Neural progenitor cell (in vitro differentiated cells): Measurements from ENCODE around the gene FAM83E. TPM values are rescaled to one million over a fixed set of nuclear protein-coding genes. Genes with fewer than 3 reads are reported as not detected.

Experiments
- DNase-seq: peaks from one replicate; pipeline ENCODE4 v3.0.0-alpha.2; 2016; ENCODE audit warnings: low spot score
- H2AFZ ChIP-seq: fragments of 200-600 bp; sonication (generic); replicated peaks from 2 replicates; pipeline ENCODE4 v1.6.1; 2016; ENCODE audit warnings: antibody characterized with exemption
- H3F3A ChIP-seq: fragments of 200-600 bp; sonication (generic); 2 replicates; pipeline ENCODE4 v1.6.1; 2016; ENCODE audit warnings: antibody characterized with exemption, low read depth
- H3K27ac ChIP-seq: fragments of 200-600 bp; sonication (generic); 2 replicates; pipeline ENCODE4 v1.5.1; 2016; ENCODE audit warnings: mild to moderate bottlenecking
- H3K27me3 ChIP-seq: fragments of 200-600 bp; sonication (generic); 2 replicates; pipeline ENCODE4 v1.6.1; 2016; ENCODE audit warnings: mild to moderate bottlenecking, moderate library complexity
- H3K36me3 ChIP-seq: fragments of 200-600 bp; sonication (generic); 2 replicates; pipeline ENCODE4 v1.5.1; 2016
- H3K4me1 ChIP-seq: fragments of 200-600 bp; sonication (generic); 2 replicates; pipeline ENCODE4 v1.6.1; 2016; ENCODE audit warnings: mixed run types
- H3K4me2 ChIP-seq: fragments of 200-600 bp; sonication (generic); 2 replicates; pipeline ENCODE4 v1.6.1; 2016
- H3K4me3 ChIP-seq: fragments of 200-600 bp; sonication (generic); 2 replicates; pipeline ENCODE4 v1.5.1; 2016
- H3K79me2 ChIP-seq: fragments of 200-600 bp; sonication (generic); 2 replicates; pipeline ENCODE4 v1.6.1; 2016; ENCODE audit warnings: low read depth
- H3K9ac ChIP-seq: fragments of 200-600 bp; sonication (generic); 2 replicates; pipeline ENCODE4 v1.6.1; 2016
- H3K9me3 ChIP-seq: fragments of 200-600 bp; sonication (generic); 2 replicates; pipeline ENCODE4 v1.5.1; 2016; ENCODE audit warnings: low read depth
- H4K20me1 ChIP-seq: fragments of 200-600 bp; sonication (generic); 2 replicates; pipeline ENCODE4 v1.6.1; 2016; ENCODE audit warnings: low read depth
- H3K27ac Mint-ChIP-seq: 3 replicates; pipeline ENCODE4 v1.8.0; 2021; ENCODE audit warnings: mixed read lengths
- H3K27me3 Mint-ChIP-seq: 2 replicates; pipeline ENCODE4 v1.8.0; 2022; ENCODE audit warnings: low read depth, mild to moderate bottlenecking, inconsistent platforms, moderate library complexity, mixed read lengths; ENCODE audit not compliant: insufficient read depth
- H3K36me3 Mint-ChIP-seq: 3 replicates; pipeline ENCODE4 v1.8.0; 2021; ENCODE audit warnings: mixed read lengths
- H3K4me1 Mint-ChIP-seq: 3 replicates; pipeline ENCODE4 v1.8.0; 2021; ENCODE audit warnings: mixed read lengths
- H3K4me3 Mint-ChIP-seq: 3 replicates; pipeline ENCODE4 v1.8.0; 2021; ENCODE audit warnings: mild to moderate bottlenecking, moderate library complexity, mixed read lengths
- H3K9me3 Mint-ChIP-seq: 3 replicates; pipeline ENCODE4 v1.8.0; 2020; ENCODE audit warnings: mixed read lengths
- CTCF ChIP-seq: fragments of 200-600 bp; sonication (generic); IDR thresholded peaks from 2 replicates; pipeline ENCODE4 v1.5.1; 2017; ENCODE audit warnings: antibody characterized with exemption, mild to moderate bottlenecking
- EZH2 ChIP-seq: fragments of 200-600 bp; sonication (generic); IDR thresholded peaks from 2 replicates; pipeline ENCODE4 v1.6.1; 2017; ENCODE audit warnings: antibody characterized with exemption, mild to moderate bottlenecking, moderate library complexity
- EZH2phosphoT487 ChIP-seq: fragments of 200-600 bp; sonication (generic); IDR thresholded peaks from 2 replicates; pipeline ENCODE4 v1.6.1; 2017; ENCODE audit warnings: antibody characterized with exemption
- total RNA-seq: library from RNA; depleted of rRNA; stranded (reverse); fragments of >200 nt; gene quantifications from 2 replicates; pipeline ENCODE4 v1.2.3, GENCODE V29; 2015; ENCODE audit warnings: low replicate concordance

Gene FAM83E
- total RNA-seq, 1 donor from 2014 or later: 0.06 TPM

DNA sequence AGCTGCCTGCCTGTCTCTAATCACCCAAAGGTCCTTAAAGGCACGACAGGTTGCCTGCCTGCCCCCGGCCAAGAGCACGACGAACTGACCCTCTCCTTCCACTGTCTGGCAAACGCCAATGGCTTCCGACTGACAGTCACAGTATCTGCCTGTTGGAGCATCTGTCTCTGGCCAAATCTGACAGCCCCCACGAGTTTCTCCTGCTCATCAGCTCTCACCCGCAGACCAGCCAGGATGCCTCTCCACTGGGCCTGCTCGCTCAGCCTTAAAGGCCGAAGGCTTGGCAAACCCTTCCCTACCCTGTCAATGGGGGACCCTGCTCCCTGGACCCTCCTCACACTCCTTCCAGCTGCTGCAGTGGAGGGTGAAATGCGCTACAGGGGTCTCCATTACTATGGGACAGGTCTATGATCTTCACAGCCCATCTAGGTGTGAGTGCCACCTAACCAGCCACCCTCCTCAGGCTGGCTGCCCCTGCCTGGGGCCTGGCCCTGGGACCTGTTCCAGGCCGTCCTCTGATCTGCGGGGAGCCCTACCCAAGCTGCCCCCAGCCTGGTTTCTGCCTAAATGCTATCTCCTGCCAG, 932 bp downstream of the FAM83E start:
- H3F3A ChIP-seq: peaks cover 53% of the 10 kb centered on the region
- DNase-seq: no peak
- no peak overlapping the region for H2AFZ ChIP-seq
- H3K9ac ChIP-seq: no peak overlapping the region
- no peaks in the 10 kb centered on the region for H3K9me3 Mint-ChIP-seq
- peak overlapping the region; percentile 72 for H3K4me3 Mint-ChIP-seq
- no peaks in the 10 kb centered on the region for H3K36me3 ChIP-seq
- H3K27ac Mint-ChIP-seq: peak overlapping the region; percentile 95
- H3K36me3 Mint-ChIP-seq: peaks cover 15% of the 10 kb centered on the region
- H3K4me1 ChIP-seq: peaks cover 41% of the 10 kb centered on the region
- peaks cover 6% of the 10 kb centered on the region for H3K27me3 Mint-ChIP-seq
- TF ChIP-seq EZH2: no peak
- TF ChIP-seq CTCF: no peak
- no peak for TF ChIP-seq EZH2phosphoT487
- no peaks in the 10 kb centered on the region for H3K9me3 ChIP-seq
- peak overlapping the region; percentile 76 for H3K4me2 ChIP-seq
- H3K4me3 ChIP-seq: no peak overlapping the region
- H3K27ac ChIP-seq: peak overlapping the region; percentile 91
- peaks cover 33% of the 10 kb centered on the region for H3K79me2 ChIP-seq
- peaks cover 46% of the 10 kb centered on the region for H4K20me1 ChIP-seq
- H3K27me3 ChIP-seq: no peaks in the 10 kb centered on the region
- H3K4me1 Mint-ChIP-seq: peaks cover 30% of the 10 kb centered on the region

GRCh38 chr19:48613024-48613851, 1.6 kb downstream of the FAM83E start:
- H3K4me3 Mint-ChIP-seq: peak overlapping the region; percentile 72
- H3K4me3 ChIP-seq: no peak overlapping the region
- no peaks in the 10 kb centered on the region for H3K9me3 ChIP-seq
- H4K20me1 ChIP-seq: peaks cover 41% of the 10 kb centered on the region
- peaks cover 25% of the 10 kb centered on the region for H3K4me1 Mint-ChIP-seq
- no peak overlapping the region for H2AFZ ChIP-seq
- TF ChIP-seq EZH2phosphoT487 (no peak), CTCF (no peak), EZH2 (no peak)
- H3K9me3 Mint-ChIP-seq: no peaks in the 10 kb centered on the region
- no peak overlapping the region for H3K9ac ChIP-seq
- H3K27ac ChIP-seq: no peak overlapping the region
- no peak overlapping the region for H3K4me2 ChIP-seq
- no peaks in the 10 kb centered on the region for H3K36me3 ChIP-seq
- H3K27ac Mint-ChIP-seq: peak overlapping the region; percentile 95
- H3K4me1 ChIP-seq: peaks cover 41% of the 10 kb centered on the region
- no peak for DNase-seq
- peaks cover 11% of the 10 kb centered on the region for H3K36me3 Mint-ChIP-seq
- H3K27me3 Mint-ChIP-seq: peaks cover 4% of the 10 kb centered on the region
- peaks cover 47% of the 10 kb centered on the region for H3F3A ChIP-seq
- peaks cover 26% of the 10 kb centered on the region for H3K79me2 ChIP-seq
- H3K27me3 ChIP-seq: no peaks in the 10 kb centered on the region

DNA sequence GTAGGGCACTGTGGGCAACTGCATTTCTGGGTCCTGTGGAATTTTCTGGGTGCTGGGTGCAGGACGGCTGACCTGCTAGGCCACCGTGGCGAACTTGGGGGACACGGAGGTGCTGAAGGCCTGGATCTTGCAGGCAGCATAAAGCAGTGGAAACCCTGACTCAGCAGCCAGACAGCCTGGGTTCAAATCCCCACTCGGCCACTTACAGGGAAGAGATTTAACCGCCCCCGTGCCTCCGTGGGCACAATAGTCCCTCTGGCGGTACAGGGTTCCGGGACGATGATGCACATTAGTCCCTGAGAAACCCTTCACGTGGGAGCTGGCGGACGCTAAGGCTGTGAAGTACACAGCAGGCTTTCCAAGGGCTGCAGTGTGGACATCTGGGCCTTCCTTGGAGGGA, 3.0 kb downstream of the FAM83E start:
- Histone ChIP-seq H4K20me1 (peaks cover 27% of the 10 kb centered on the region), H3K27ac (no peak overlapping the region), H3K79me2 (peaks cover 12% of the 10 kb centered on the region), H2AFZ (no peak overlapping the region), H3F3A (peaks cover 33% of the 10 kb centered on the region), H3K4me1 (peaks cover 30% of the 10 kb centered on the region), H3K36me3 (no peaks in the 10 kb centered on the region), H3K4me2 (no peak overlapping the region), H3K4me3 (no peak overlapping the region), H3K9ac (no peak overlapping the region), H3K9me3 (no peaks in the 10 kb centered on the region), H3K27me3 (no peaks in the 10 kb centered on the region)
- no peak for TF ChIP-seq EZH2
- no peak for TF ChIP-seq CTCF
- TF ChIP-seq EZH2phosphoT487: no peak
- peaks cover 4% of the 10 kb centered on the region for H3K27me3 Mint-ChIP-seq
- peaks cover 8% of the 10 kb centered on the region for H3K36me3 Mint-ChIP-seq
- peaks cover 16% of the 10 kb centered on the region for H3K4me1 Mint-ChIP-seq
- H3K4me3 Mint-ChIP-seq: no peak overlapping the region
- H3K27ac Mint-ChIP-seq: peak overlapping the region; percentile 29
- no peak for DNase-seq
- no peaks in the 10 kb centered on the region for H3K9me3 Mint-ChIP-seq
